Ovary (tissue), 9 donors: ENCODE data around the gene HAPLN2. TPM values are rescaled to one million over a fixed set of nuclear protein-coding genes. Genes with fewer than 3 reads are reported as not detected.

Source experiments
- DNase-seq, 5 donors: peaks; one replicate each; pipeline ENCODE4 v3.0.0-alpha.2; 2019 to 2020
- H3K27ac ChIP-seq, 2 donors: fragments of 200-600 bp; one replicate each; pipeline versions ENCODE4 v1.5.1 to v1.8.0; 2019 to 2022
- H3K27me3 ChIP-seq: fragments of 200-600 bp; one replicate; pipeline ENCODE4 v1.8.0; 2022
- H3K36me3 ChIP-seq: fragments of 200-600 bp; sonication (generic); one replicate; pipeline ENCODE4 v1.5.1; 2019
- H3K4me1 ChIP-seq: one replicate; pipeline ENCODE4 v1.8.1; 2013; ENCODE audit warnings: mild to moderate bottlenecking, moderate library complexity; ENCODE audit not compliant: insufficient read depth
- H3K4me3 ChIP-seq: fragments of 200-600 bp; sonication (generic); one replicate; pipeline ENCODE4 v1.5.1; 2017
- H3K9me3 ChIP-seq, 2 donors: fragments of 200-600 bp in 1 of 2; sonication (generic) in 1 of 2; one replicate each; pipeline versions ENCODE4 v1.5.1 to v1.8.1; 2013 to 2019; ENCODE audit warnings: mild to moderate bottlenecking in 1 of 2, moderate library complexity in 1 of 2
- EP300 ChIP-seq: sonication (generic); formaldehyde crosslinking; IDR thresholded peaks from one replicate; pipeline ENCODE4 v1.6.1; 2017; ENCODE audit warnings: antibody characterized with exemption
- POLR2A ChIP-seq: fragments of 450-650 bp; IDR thresholded peaks from one replicate; pipeline ENCODE4 v1.6.1; 2017; ENCODE audit warnings: antibody characterized with exemption, mild to moderate bottlenecking, moderate library complexity
- WGBS, 3 donors: extraction: QIAGEN DNeasy Blood & Tissue Kit in 1 of 3; methylation state at CpG; one replicate each; pipeline versions ENCODE4 v1.1.5 to v1.1.7; 2013 to 2017; 5-methylcytosine and 5-hydroxymethylcytosine counted together
- intact Hi-C, 4 donors: fragments of 100-400 bp; cut with DNase I; formaldehyde crosslinking; loops; one replicate each; pipeline versions ENCODE4 v1.11.0 to v1.15.1; 2022 to 2023
- polyA plus RNA-seq, 2 donors: library from polyadenylated mRNA; stranded (reverse); fragments of 200-250 nt in 1 of 2; fragments of 350-450 nt in 1 of 2; fragmentation: Illumina TruSeq in 1 of 2; extraction: RNeasy Lipid Tissue Mini Kit (QIAGEN cat#74804) in 1 of 2; gene quantifications; one replicate each; pipeline ENCODE4 v1.2.3, GENCODE V29; 2013 to 2014
- total RNA-seq, 7 donors: library from RNA; depleted of rRNA in 2 of 7; stranded (reverse); fragments of >200 nt in 2 of 7; fragmentation: NEBNext Ultra II Directional in 3 of 7; extraction: Animal tissue kit (Norgen Biotek cat#: 25700) in 3 of 7; gene quantifications; one replicate each; pipeline versions ENCODE4 v1.1.0 to v1.2.4, GENCODE V29; 2016 to 2023
- TF ChIP-seq, protein P1 (sequence below), 3 donors: fragments of 450-650 bp in 2 of 3; fragments of 200-600 bp in 1 of 3; IDR thresholded peaks; one replicate each; pipeline versions ENCODE4 v1.5.1 to v1.8.0; 2016 to 2022; ENCODE audit warnings: antibody characterized with exemption in 3 of 3, mild to moderate bottlenecking in 1 of 3
- donor health status: DM: no; HTN: no; CAD: no; lungs with moderate emphysema.
- donor health status: DM: no; HTN: no; CAD: no.
- donor health status: Bipolar disorder and iron deficiency.
- donor health status: DM: yes; HTN: yes; CAD: no.
- donor health status: DM: no; HTN: no; CAD: no.
- donor health status: DM: yes; HTN: yes; CAD: no.

Gene HAPLN2
- total and polyA plus RNA-seq, 9 donors, result 0.30 to 1.9 (median 1.2) TPM; not detected in 1

DNA sequence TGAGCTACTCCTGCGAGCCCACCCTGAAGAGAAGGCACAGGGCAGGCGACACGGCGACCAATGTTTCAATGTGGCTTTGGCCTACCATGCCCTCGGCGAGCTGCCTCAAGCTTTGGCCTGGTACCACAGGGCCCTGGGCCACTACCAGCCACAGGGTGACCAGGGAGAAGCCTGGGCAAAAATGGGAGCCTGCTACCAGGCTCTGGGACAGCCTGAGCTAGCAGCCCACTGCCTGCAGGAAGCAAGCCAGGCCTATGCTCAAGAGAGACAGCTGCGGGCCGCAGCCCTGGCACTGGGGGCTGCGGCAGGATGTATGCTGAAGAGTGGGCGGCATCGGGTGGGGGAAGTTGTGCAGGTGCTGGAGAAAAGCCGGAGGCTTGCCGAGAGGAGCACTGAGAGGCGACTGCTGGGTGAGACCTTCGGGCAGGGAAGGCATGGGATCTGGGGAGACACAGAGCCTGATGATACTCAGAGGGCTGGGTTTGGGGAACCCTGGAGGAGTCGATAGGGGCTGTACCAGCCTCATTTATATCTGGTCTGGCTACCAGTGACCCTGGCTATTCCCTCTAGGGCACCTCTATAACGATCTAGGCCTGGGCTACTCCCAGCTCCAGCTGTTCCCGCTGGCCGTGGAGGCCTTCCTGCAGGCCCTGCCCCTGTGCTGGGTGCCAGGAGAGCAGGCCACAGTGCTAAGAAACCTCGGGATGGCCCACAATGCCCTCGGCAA lies 37.4 kb upstream of the HAPLN2 start:
- Histone ChIP-seq H3K4me1 (no peaks in the 10 kb centered on the region), H3K27ac (no peak overlapping the region), H3K27me3 (no peaks in the 10 kb centered on the region), H3K36me3 (no peaks in the 10 kb centered on the region), H3K4me3 (no peak overlapping the region), H3K9me3 (no peaks in the 10 kb centered on the region)
- WGBS, 3 donors, result 73 to 76% (median 75%) methylated on average over 21 of the region's 21 CpGs
- intact Hi-C loops, result loop anchor here in 1 of 4 donors (5.0 to 10.0 kb wide), 2 partner anchors 70 to 73 kb away; no protein-coding TSS in a partner anchor
- TF ChIP-seq, protein P1, sequence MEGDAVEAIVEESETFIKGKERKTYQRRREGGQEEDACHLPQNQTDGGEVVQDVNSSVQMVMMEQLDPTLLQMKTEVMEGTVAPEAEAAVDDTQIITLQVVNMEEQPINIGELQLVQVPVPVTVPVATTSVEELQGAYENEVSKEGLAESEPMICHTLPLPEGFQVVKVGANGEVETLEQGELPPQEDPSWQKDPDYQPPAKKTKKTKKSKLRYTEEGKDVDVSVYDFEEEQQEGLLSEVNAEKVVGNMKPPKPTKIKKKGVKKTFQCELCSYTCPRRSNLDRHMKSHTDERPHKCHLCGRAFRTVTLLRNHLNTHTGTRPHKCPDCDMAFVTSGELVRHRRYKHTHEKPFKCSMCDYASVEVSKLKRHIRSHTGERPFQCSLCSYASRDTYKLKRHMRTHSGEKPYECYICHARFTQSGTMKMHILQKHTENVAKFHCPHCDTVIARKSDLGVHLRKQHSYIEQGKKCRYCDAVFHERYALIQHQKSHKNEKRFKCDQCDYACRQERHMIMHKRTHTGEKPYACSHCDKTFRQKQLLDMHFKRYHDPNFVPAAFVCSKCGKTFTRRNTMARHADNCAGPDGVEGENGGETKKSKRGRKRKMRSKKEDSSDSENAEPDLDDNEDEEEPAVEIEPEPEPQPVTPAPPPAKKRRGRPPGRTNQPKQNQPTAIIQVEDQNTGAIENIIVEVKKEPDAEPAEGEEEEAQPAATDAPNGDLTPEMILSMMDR (IDR thresholded peaks at IDR 0.05), result no peak
- TF ChIP-seq EP300 (no peak), POLR2A (no peak)
- DNase-seq, result peak in 1 of 5 donors; percentile 28

DNA sequence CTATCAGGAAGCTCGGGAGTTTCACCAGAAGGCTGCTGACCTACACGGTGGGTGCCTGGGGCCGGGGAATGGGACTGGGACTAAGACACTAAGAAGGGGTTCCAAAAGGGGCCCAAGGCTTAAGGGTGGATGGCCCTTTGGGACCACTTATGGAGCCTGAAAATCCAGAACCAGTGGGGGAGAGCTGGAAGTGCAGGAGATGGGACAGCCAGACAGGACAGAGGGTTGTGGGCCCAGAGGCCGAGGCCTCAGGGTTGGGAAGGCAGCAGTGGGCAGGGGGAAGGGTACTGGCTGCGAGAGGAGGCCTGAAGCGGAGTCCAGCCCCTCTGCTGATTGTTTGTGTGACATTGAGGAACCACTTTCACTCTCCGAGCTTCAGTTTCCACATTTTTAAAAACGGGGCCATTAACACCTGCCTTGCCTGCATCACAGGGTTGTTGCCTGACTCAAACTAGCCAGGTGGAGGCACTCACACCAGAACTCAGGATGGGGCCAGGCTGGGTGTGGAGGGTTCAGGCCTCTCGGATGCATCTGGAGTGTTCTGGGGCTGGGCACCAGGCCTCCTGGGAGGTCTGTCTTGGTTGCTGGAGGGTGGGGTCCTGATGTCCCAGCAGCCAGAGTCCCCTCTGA lies 36.7 kb upstream of the HAPLN2 start:
- no peak for DNase-seq
- H3K4me3 ChIP-seq, result no peak overlapping the region
- H3K9me3 ChIP-seq, result no peaks in the 10 kb centered on the region
- no peak for TF ChIP-seq EP300
- TF ChIP-seq POLR2A, result no peak
- TF ChIP-seq, protein P1 (IDR thresholded peaks at IDR 0.05), result no peak
- intact Hi-C loops, result loop anchor here in 1 of 4 donors (5.0 to 10.0 kb wide), 2 partner anchors 70 to 72 kb away; no protein-coding TSS in a partner anchor
- H3K27ac ChIP-seq, result no peak overlapping the region
- 75 to 81% (median 80%) methylated on average over 9 of the region's 9 CpGs for WGBS, 3 donors
- H3K27me3 ChIP-seq, result no peaks in the 10 kb centered on the region
- H3K4me1 ChIP-seq, result no peaks in the 10 kb centered on the region
- H3K36me3 ChIP-seq, result no peaks in the 10 kb centered on the region

DNA sequence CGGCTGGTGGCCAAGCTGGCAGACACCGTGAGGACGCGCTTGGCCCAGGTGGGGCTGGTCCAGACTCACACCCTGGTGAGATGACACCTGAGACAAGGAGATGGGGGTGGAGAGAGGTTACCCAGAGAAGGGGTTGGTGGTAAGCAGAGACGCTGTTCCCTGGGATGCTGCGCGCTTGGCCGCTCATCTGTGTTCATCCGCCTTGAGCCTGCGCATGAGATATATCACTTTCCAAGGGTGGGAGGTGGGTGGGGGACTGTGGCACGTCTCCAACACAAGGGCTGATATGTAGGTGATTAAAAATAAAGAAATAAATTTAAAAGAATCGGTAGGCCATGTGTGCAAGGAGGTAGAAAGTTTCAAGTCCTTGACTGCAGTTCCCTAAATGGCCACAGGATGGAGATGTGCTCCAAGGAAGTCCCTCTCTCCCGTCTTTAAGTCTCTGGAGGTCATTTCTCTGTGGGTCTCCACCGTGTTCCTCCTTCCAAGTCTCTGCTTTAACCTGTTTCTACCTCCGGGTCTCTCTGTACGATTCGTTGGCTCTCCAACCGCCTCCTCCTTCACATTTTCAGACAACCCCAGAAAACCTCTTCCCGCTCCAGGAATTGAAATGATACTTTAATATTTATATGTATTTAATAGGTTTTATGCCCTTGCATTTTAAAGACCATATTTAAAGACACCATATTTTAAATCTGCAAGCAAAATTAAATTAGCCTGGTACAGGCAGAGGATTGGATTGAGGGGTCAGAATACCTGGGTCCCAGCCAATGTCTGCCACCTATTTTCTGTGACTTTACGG lies 35.2 kb upstream of the HAPLN2 start:
- H3K36me3 ChIP-seq, result no peaks in the 10 kb centered on the region
- WGBS, 3 donors, result 50 to 52% (median 51%) methylated on average over 20 of the region's 20 CpGs
- TF ChIP-seq, protein P1 (IDR thresholded peaks at IDR 0.05), result peak; percentile 65 to 93 (median 79)
- no peak for TF ChIP-seq EP300
- TF ChIP-seq POLR2A, result no peak
- intact Hi-C loops, result loop anchor here in 1 of 4 donors (2.0 to 10.0 kb wide), 3 partner anchors 19 to 72 kb away; no protein-coding TSS in a partner anchor
- H3K4me1 ChIP-seq, result no peaks in the 10 kb centered on the region
- no peak overlapping the region for H3K27ac ChIP-seq
- no peak overlapping the region for H3K4me3 ChIP-seq
- H3K9me3 ChIP-seq, result no peaks in the 10 kb centered on the region
- H3K27me3 ChIP-seq, result no peaks in the 10 kb centered on the region
- DNase-seq, result peak; percentile 54 to 82 (median 61)

DNA sequence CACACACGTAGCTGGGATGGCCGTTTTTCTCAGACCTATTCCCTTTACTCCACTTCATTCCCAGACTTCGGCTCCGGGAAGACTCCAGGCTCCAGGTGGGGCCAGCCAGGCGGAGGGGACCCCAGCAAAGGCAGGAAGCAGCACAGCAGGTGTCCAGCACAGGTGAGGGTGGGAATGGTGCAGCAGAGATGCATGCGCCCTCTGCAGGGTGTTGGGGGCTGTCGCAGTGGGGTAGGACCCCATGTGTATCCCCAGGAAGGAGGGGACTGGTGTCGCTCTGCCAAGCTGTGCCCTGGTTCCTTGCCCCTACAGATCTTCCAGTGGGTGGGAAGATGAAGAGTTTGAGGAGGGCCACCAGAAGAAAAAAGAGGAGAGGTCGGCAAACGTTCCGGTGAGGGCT lies 34.4 kb upstream of the HAPLN2 start:
- H3K4me3 ChIP-seq, result no peak overlapping the region
- no peaks in the 10 kb centered on the region for H3K36me3 ChIP-seq
- intact Hi-C loops, result loop anchor here in 2 of 4 donors (2.0 to 10.0 kb wide), 4 partner anchors 18 to 123 kb away; no protein-coding TSS in a partner anchor
- 40 to 43% (median 40%) methylated on average over 11 of the region's 11 CpGs for WGBS, 3 donors
- TF ChIP-seq, protein P1 (IDR thresholded peaks at IDR 0.05), result no peak
- TF ChIP-seq POLR2A, result no peak
- no peak for TF ChIP-seq EP300
- no peak overlapping the region for H3K27ac ChIP-seq
- no peaks in the 10 kb centered on the region for H3K9me3 ChIP-seq
- no peak for DNase-seq
- H3K27me3 ChIP-seq, result no peaks in the 10 kb centered on the region
- no peaks in the 10 kb centered on the region for H3K4me1 ChIP-seq
